Measurements from ENCODE around the gene FKBP8.

Gene FKBP8

GRCh38 chr19:18538115-18538514 is 5.3 kb downstream of the FKBP8 start:
- TF ChIP-seq, protein P1, sequence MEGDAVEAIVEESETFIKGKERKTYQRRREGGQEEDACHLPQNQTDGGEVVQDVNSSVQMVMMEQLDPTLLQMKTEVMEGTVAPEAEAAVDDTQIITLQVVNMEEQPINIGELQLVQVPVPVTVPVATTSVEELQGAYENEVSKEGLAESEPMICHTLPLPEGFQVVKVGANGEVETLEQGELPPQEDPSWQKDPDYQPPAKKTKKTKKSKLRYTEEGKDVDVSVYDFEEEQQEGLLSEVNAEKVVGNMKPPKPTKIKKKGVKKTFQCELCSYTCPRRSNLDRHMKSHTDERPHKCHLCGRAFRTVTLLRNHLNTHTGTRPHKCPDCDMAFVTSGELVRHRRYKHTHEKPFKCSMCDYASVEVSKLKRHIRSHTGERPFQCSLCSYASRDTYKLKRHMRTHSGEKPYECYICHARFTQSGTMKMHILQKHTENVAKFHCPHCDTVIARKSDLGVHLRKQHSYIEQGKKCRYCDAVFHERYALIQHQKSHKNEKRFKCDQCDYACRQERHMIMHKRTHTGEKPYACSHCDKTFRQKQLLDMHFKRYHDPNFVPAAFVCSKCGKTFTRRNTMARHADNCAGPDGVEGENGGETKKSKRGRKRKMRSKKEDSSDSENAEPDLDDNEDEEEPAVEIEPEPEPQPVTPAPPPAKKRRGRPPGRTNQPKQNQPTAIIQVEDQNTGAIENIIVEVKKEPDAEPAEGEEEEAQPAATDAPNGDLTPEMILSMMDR (IDR thresholded peaks at IDR 0.05; ENCODE audit: extremely low read depth, missing control alignments) = no peak
- no peak for DNase-seq (ENCODE audit: low spot score)

DNA sequence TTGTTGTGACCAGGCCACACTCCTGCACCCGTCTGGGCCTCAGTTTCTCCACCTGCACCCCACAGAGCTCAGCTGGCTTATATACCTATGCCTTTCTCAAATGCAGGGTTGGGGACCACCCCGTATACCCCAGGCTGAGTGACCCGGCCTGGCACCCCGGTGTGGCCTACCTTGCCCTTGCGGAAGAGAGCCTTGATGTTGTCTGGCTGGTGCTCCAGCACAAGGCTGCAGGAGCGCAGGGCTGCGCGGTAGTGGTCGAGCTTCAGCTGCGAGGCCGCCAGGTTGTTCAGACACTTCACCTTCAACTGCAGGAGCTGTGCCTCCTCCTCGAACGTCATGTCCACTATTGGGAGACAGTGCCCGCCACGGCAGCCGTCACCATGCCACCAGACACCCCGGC is 5.9 kb downstream of the FKBP8 start:
- TF ChIP-seq, protein P1 (IDR thresholded peaks at IDR 0.05; ENCODE audit: extremely low read depth, missing control alignments) = no peak
- DNase-seq (ENCODE audit: low spot score) = no peak

DNA sequence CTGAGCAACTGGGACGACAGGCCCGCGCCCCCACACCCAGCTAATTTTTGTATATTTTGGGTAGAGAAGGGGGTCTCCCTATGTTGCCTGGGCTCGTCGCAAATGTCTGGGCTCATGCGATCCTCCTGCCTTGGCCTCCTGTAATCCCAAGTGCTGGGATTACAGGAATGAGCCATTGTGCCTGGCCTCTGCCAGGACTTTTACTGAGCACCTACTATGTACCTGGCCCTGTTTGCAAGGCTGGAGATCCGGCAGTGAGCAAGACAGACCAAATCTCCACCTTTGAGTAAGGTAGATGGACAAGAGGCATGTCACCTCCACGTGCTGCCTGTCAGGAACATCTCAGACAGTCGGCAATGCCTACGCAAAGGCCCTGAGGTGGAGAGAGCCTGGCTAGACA is 6.9 kb downstream of the FKBP8 start:
- no peak for DNase-seq (ENCODE audit: low spot score)
- TF ChIP-seq, protein P1 (IDR thresholded peaks at IDR 0.05; ENCODE audit: extremely low read depth, missing control alignments) = no peak

- DNase-seq (ENCODE audit: low spot score) = no peak
- TF ChIP-seq, protein P1 (IDR thresholded peaks at IDR 0.05; ENCODE audit: extremely low read depth, missing control alignments) = no peak
Measured at GRCh38 chr19:18533058-18533457, 10.3 kb downstream of the FKBP8 start.

DNA sequence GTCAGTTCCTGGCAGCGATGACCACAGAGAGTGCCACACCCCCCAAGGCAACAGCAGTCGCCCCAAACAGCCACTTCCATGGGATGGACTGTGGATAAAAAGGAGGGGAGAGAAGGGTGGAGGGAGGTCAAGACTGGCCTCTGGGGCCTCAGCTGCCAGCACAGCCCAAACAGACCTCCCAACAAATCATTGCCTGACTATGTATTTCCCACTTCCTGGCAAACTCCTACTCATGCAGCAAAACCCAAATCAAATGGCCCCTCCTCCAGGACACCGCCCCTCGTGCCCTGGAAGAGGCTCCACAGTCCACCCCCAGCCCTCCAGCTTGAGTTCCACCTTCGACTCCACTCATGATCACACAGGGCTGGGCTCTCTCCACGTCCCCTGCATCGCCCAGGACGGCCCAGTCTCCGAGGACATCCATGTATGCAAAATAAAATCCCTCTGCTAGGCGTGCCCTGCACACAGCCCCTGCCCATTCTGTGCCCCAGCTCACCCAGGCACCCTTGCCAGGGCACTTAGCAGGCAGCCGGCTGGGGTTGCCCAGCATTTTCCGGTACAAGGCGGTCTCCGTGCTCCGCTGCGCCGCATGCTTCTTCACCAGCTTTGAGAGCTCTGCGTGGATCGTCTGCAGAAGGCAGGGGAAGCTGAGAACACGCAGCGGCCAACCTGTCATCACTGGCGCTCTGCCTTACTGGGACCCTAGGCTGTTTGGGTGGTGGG is 11.0 kb downstream of the FKBP8 start:
- DNase-seq (ENCODE audit: low spot score) = no peak
- TF ChIP-seq, protein P1 (IDR thresholded peaks at IDR 0.05; ENCODE audit: extremely low read depth, missing control alignments) = no peak

GRCh38 chr19:18531485-18531884 is 11.9 kb downstream of the FKBP8 start:
- no peak for DNase-seq (ENCODE audit: low spot score)
- TF ChIP-seq, protein P1 (IDR thresholded peaks at IDR 0.05; ENCODE audit: extremely low read depth, missing control alignments) = no peak

DNA sequence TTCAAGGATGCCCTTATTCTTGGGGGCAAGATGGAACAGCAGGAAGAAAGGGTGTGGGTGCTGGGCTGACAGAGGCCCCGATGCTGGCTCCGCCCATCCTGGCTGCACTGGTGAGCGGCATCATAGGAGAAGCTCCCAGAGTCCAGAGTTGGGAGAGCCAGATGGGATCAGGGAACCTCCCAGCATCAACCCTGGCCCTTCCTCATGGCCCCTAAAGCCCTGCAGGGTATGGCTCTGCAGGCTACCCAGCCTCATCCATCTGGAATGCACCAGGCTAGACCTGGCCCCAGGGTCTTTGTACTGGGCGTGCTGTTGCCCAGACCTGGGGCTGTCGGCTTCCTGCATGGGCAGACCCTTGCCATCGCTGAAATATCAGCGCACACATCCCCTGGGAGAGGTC is 13.6 kb downstream of the FKBP8 start:
- DNase-seq (ENCODE audit: low spot score) = no peak
- TF ChIP-seq, protein P1 (IDR thresholded peaks at IDR 0.05; ENCODE audit: extremely low read depth, missing control alignments) = no peak
